SHP77 treated with DMSO at 0.1 percent for 48 hours (cell line): ENCODE data around the gene SCLY.

Experiments used
- DNase-seq: peaks from one replicate; lab custom pipeline; 2025; lab: John Stamatoyannopoulos, UW

Gene SCLY

DNA sequence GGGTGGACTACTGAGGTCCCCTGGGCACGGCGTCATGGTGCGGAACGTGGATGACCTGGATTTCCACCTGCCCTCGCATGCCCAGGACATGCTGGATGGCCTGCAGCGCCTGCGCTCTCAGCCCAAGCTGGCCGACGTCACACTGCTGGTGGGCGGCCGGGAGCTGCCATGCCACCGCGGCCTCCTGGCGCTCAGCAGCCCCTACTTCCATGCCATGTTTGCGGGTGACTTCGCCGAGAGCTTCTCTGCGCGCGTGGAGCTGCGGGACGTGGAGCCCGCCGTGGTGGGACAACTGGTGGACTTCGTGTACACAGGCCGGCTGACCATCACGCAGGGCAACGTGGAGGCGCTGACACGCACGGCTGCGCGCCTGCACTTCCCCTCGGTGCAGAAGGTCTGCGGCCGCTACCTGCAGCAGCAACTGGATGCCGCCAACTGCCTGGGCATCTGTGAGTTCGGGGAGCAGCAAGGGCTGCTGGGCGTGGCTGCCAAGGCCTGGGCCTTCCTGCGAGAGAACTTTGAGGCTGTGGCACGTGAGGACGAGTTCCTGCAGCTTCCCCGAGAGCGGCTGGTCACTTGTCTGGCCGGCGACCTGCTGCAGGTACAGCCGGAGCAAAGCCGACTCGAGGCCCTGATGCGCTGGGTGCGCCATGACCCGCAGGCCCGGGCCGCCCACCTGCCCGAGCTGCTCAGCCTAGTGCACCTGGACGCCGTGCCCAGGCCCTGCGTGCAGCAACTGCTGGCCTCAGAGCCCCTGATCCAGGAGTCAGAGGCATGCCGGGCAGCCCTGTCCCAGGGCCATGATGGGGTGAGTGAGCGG, 80.1 kb downstream of the SCLY start:
- no peak for DNase-seq

DNA sequence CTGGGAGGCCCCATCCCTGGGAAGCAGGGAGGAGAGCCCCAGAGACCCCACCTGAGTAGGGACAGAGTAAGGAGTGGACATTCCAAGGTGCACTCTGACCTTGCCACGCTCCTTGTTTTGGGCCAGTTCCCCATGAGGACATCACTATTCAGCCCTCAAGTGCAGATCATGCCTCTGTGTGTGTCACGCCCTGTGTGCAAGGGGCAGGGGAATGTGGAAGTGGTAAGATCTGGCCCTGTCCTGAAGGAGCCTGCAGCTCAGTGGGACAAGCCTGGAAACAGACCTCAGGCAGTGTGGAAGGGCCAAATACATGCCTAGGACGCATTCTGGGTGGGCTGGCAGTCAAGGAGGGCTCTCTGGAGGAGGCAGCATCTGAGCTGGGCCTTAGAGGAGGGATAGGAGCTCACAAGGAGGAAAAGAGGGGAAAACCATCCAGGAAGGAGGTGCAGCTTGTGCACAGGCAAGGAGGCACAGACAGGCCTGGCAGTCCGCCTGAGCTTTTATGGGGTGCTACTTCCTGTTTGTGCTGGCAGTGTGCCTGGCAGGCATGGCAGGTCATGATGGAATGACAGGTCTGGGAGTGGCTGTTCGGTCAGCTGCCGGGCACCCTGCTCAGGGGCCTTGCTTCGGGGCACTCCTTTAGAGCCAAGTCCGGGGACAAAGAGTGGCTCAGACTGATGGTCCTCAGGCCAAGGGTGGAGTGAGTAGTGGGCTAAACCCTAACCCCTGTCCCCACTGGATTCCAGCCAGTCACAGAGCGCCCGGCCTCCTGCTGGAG, 80.9 kb downstream of the SCLY start:
- DNase-seq, result peak; percentile 49

DNA sequence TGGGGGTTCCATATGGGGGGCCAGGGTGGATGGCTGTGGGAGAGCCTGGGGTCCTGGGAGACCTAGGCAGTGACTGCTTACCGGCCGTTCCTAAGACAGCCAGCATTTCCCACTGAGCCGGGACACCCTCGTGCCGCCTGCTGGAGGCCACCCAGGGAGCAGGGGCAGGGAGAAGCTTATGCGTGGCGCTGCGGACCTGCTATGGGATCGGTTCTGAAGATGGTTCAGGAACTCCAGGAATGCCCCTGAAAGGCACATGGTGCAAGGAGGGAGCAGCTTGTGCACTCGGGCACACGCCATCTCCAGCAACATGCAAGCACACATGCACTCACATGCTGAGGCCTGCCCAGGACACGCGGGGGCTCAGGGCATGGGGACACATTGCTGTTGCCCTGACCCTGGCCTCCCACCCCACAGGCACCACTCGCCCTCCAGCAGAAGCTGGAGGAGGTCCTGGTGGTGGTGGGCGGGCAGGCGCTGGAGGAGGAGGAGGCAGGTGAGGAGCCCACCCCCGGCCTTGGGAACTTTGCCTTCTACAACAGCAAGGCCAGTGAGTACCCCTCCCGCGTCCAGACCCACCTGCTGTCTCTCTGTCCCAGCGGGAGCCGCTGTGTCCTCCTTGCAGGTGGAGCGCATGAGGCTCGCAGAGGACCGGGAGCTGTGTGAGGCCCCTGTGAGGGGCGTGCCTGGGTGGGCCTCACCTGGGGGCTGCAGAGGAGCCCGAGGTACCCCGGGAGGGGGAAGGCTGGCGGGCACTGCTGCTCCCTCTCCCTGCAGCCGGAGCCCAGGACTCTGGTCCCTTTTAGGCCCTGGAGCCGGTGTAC, 81.8 kb downstream of the SCLY start:
- DNase-seq, result no peak

DNA sequence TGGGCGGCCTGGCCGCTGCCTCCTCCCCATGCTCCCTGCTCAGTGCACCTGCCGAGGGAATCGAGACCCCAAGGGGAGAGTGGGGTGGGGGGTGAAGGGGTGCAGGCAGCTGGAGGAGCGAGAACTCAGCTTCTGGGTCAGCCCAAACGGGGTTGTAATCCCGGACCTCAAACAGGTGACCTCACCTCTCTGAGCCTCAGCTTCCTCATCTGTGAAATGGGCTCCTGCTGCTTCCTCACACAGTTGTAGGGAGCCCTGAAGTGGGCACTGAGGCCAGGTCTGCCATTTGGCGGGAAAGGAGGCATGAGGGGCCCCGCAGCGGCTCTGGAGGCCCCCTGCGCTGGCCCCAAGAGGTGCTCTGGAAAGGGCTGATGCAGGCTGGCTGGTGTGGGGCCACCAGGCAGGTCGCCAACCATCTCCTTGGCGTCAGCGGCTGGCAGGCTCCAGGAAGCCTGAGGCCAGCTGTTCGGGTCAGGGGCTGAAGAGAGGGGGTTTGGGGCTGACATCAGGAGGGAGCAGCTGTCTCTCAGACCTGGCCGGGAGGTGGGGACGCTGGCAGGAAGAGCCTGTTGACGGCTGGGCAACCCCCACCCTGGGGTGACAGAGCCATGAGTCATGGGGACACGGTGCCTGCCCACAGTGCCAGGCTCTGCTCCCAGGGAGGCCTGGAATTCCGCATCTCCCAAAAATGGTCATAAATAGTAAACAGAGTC, 82.6 kb downstream of the SCLY start:
- DNase-seq, result no peak

DNA sequence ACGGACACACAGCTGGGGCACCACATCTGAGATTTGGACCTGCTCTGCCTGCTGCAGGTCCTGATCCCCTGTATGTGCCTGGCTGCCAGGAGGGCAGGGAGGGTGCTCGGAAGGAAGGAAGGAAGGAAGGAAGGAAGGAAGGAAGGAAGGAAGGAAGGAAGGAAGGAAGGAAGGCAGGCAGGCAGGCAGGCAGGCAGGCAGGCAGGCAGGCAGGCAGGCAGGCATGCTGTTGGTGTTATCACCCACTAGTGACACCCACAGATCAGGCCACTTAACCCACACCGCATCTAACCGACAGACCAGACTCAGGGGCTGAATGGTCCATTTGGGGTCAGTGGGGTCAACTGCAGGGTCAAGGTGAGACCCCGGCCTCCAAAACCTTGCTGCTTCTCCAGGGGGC, 83.5 kb downstream of the SCLY start:
- DNase-seq, result no peak

DNA sequence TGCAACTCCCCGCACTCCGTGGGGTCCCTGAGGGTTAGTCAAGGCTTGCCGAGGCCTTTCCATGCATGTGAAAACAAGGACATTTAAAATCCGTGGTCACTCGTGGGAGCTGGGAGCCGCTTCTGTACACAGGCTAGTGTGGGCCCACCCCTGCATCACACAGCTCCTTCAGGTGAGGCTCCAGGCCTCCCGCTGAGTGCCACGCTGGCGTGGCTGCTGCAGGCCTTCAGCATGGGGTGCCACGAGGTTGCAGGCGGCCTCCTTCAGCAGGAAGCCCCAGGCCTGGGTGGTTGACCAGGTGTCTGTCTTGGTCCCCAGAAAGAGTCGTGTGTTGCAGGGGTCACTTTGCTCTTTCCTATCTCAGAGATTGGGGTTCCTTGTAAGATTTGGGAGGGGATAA, 84.2 kb downstream of the SCLY start:
- no peak for DNase-seq

DNA sequence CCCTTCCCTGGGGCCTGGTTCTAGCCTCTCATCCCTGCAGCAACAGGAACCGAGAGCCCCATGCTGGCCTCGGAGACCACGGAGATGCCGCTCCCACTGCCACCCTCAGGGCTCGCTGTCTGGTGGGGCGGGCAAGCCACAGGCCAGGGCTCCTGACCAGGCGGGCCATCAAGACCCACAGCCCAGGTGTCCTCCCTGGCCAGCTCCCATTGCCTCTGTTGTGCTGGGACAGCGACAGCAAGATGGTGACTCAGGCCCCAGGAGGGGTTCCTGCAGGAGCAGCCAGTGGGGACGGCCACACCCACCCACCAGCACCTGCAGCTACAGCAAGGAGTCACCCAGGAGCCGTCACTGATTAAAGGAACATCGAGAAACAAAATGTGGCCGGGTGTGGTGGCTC, 85.0 kb downstream of the SCLY start:
- DNase-seq, result no peak

DNA sequence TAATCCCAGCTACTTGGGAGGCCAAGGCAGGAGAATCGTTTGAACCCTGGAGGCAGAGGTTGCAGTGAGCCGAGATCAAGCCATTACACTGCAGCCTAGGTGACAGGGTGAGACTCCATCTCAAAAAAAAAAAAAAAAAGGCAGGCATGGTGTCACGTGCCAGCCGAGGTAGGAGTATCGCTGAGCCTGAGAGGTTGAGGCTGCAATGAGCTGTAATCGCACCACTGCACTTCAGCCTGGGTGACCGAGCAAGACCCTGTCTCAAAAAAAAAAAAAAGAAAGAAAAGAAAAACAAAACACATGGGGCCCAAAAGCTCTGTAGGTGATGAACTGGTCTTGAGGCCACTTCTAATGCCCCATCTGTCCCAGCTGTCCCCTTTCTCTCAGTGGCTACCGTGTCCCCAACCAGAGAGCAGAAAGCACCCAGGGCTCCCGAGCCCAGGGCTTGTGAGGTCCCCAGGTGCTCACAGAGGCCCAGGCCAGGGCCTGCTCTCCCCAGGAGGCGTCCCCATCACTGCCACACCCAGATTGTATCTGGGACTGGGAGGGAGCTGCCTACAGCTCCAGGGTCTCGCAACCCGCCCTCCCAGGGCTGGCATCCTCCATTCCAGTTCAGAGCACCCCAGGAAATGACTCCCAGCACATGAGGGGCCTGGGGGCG, 86.2 kb downstream of the SCLY start:
- no peak for DNase-seq

DNA sequence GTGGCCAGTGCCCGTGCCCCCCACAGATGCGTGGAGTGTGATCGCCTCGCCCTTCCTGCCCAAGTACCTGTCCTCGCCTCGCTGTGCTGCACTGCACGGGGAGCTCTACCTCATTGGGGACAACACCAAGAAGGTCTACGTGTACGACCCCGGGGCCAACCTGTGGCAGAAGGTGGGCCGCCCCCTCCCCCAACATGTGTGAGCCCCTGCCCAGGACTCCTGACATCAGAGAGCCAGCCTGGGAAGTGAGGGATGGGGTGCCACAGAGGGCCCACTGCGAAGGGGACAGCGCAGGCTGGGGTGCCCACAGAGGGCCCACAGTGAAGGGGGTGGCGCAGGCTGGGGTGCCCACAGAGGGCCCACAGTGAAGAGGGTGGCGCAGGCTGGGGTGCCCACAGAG, 88.2 kb downstream of the SCLY start:
- no peak for DNase-seq
